Psoas muscle (tissue), 8 donors: Measurements from ENCODE around the gene BAAT. TPM values are rescaled to one million over a fixed set of nuclear protein-coding genes. Genes with fewer than 3 reads are reported as not detected.

Source experiments
- ATAC-seq, 4 donors: fragments of 200-7000 bp; cut with Tn5 transposase; one replicate each; pipeline ENCODE4 v1.9.1; 2020; ENCODE audit warnings: moderate library complexity in 3 of 4, mild to moderate bottlenecking in 2 of 4
- DNase-seq, 2 donors: peaks; one replicate each; pipeline ENCODE4 v3.0.0-alpha.2; 2020
- H3K27ac ChIP-seq: fragments of 200-600 bp; one replicate; pipeline ENCODE4 v1.8.0; 2022
- H3K27me3 ChIP-seq, 3 donors: fragments of 200-600 bp in 1 of 3; one replicate each; pipeline versions ENCODE4 v1.6.1 to v1.8.0; 2013 to 2022; ENCODE audit warnings: low read length in 2 of 3, mild to moderate bottlenecking in 2 of 3, moderate library complexity in 1 of 3; ENCODE audit not compliant: insufficient read depth in 3 of 3
- H3K36me3 ChIP-seq, 2 donors: fragments of 200-600 bp in 1 of 2; one replicate each; pipeline versions ENCODE4 v1.6.1 to v1.8.0; 2013 to 2022; ENCODE audit warnings: low read depth in 1 of 2, mild to moderate bottlenecking in 1 of 2, moderate library complexity in 1 of 2; ENCODE audit not compliant: insufficient read depth in 1 of 2
- H3K4me1 ChIP-seq: fragments of 200-600 bp; one replicate; pipeline ENCODE4 v1.8.0; 2022
- H3K4me3 ChIP-seq: fragments of 200-600 bp; one replicate; pipeline ENCODE4 v1.8.0; 2022; ENCODE audit warnings: mild to moderate bottlenecking
- H3K9me3 ChIP-seq: fragments of 200-600 bp; one replicate; pipeline ENCODE4 v1.8.0; 2022
- CTCF ChIP-seq: fragments of 200-600 bp; IDR thresholded peaks from one replicate; pipeline ENCODE4 v1.8.0; 2022; ENCODE audit warnings: antibody characterized with exemption
- WGBS, 3 donors: extraction: QIAGEN DNeasy Blood & Tissue Kit; methylation state at CpG; one replicate each; pipeline versions ENCODE4 v1.1.6 to v1.1.7; 2013; 5-methylcytosine and 5-hydroxymethylcytosine counted together
- intact Hi-C, 2 donors: fragments of 100-400 bp; cut with DNase I; formaldehyde crosslinking; loops; one replicate each; pipeline versions ENCODE4 v1.11.0 to v1.14.2; 2022
- polyA plus RNA-seq, 3 donors: library from polyadenylated mRNA; stranded (reverse); fragments of 200-250 nt; gene quantifications; one replicate each; pipeline ENCODE4 v1.2.3, GENCODE V29; 2013
- total RNA-seq, 4 donors: library from RNA; stranded (reverse); fragmentation: NEBNext Ultra II Directional in 2 of 4; extraction: Animal tissue kit (Norgen Biotek cat#: 25700) in 2 of 4; gene quantifications; one replicate each; pipeline versions ENCODE4 v1.2.1 to v1.2.4, GENCODE V29; 2021 to 2023
- donor health status: healthy with polysubstance abuse.
- donor health status: DM: no; HTN: no; CAD: no; lungs with moderate emphysema.
- donor health status: Bipolar disorder and iron deficiency.
- donor health status: healthy.
- donor health status: DM: yes; HTN: yes; CAD: no.
- donor health status: DM: no; HTN: no; CAD: no.
- donor health status: DM: no; HTN: no; CAD: no.
- donor health status: DM: yes; HTN: yes; CAD: no.

The BAAT gene
- total and polyA plus RNA-seq, 7 donors, result 0.08 to 0.71 (median 0.20) TPM

- no peak for TF ChIP-seq CTCF
- Histone ChIP-seq H3K9me3 (peaks cover 10% of the 10 kb centered on the region), H3K27ac (no peak overlapping the region), H3K4me3 (no peak overlapping the region), H3K27me3 (no peaks in the 10 kb centered on the region), H3K4me1 (peaks cover 27% of the 10 kb centered on the region), H3K36me3 (peaks cover 0 to 12% of the 10 kb centered on the region in 2 donors)
- intact Hi-C loops, result loop anchor here in 1 of 2 donors (5.0 to 10.0 kb wide), 2 partner anchors 1042 to 1290 kb away; partner anchors contain the start of gene TEX10
- no peak for ATAC-seq
- no peak for DNase-seq
- WGBS, 3 donors, result 96 to 100% (median 97%) methylated on average over 1 of the region's 1 CpG
Observed at GRCh38 chr9:101394687-101395086, 9.9 kb upstream of the BAAT start.

GRCh38 chr9:101393135-101393534 is 8.3 kb upstream of the BAAT start:
- ATAC-seq (no peak), DNase-seq (no peak)
- H3K36me3 ChIP-seq, result peaks cover 0 to 28% of the 10 kb centered on the region in 2 donors
- H3K4me1 ChIP-seq, result peaks cover 22% of the 10 kb centered on the region
- TF ChIP-seq CTCF, result no peak
- peaks cover 10% of the 10 kb centered on the region for H3K9me3 ChIP-seq
- no peak overlapping the region for H3K4me3 ChIP-seq
- intact Hi-C loops, result loop anchor here in 1 of 2 donors (10.0 kb wide), 1 partner anchor 1288 kb away; no protein-coding TSS in a partner anchor
- H3K27ac ChIP-seq, result no peak overlapping the region
- 99% methylated on average over 3 of the region's 3 CpGs for WGBS, 3 donors
- H3K27me3 ChIP-seq, result no peaks in the 10 kb centered on the region

- WGBS, 3 donors, result 84 to 92% (median 85%) methylated on average over 2 of the region's 2 CpGs
- Histone ChIP-seq H3K36me3 (peaks cover 0 to 30% of the 10 kb centered on the region in 2 donors), H3K4me1 (peaks cover 6% of the 10 kb centered on the region), H3K27me3 (no peaks in the 10 kb centered on the region), H3K27ac (no peak overlapping the region), H3K4me3 (no peak overlapping the region), H3K9me3 (peaks cover 11% of the 10 kb centered on the region)
- ATAC-seq, result no peak
- TF ChIP-seq CTCF, result no peak
- DNase-seq, result no peak
- intact Hi-C loops, result no loop called here
Observed at GRCh38 chr9:101388507-101388993, 3.7 kb upstream of the BAAT start.

GRCh38 chr9:101387871-101388506 is 3.2 kb upstream of the BAAT start:
- no peak for DNase-seq
- Histone ChIP-seq H3K9me3 (peaks cover 6% of the 10 kb centered on the region), H3K36me3 (peaks cover 0 to 30% of the 10 kb centered on the region in 2 donors), H3K4me3 (no peak overlapping the region), H3K4me1 (peaks cover 6% of the 10 kb centered on the region), H3K27ac (no peak overlapping the region), H3K27me3 (no peaks in the 10 kb centered on the region)
- peak; percentile 48 for TF ChIP-seq CTCF
- intact Hi-C loops, result no loop called here
- WGBS, 3 donors, result 57 to 58% (median 57%) methylated on average over 6 of the region's 6 CpGs
- no peak for ATAC-seq

- peaks cover 0 to 5% of the 10 kb centered on the region in 2 donors for H3K36me3 ChIP-seq
- intact Hi-C loops, result no loop called here
- no peak overlapping the region for H3K27ac ChIP-seq
- H3K9me3 ChIP-seq, result peaks cover 5% of the 10 kb centered on the region
- H3K4me3 ChIP-seq, result no peak overlapping the region
- H3K4me1 ChIP-seq, result no peaks in the 10 kb centered on the region
- ATAC-seq, result no peak
- H3K27me3 ChIP-seq, result no peaks in the 10 kb centered on the region
- TF ChIP-seq CTCF, result no peak
- DNase-seq, result no peak
- WGBS, 3 donors, result 90 to 94% (median 93%) methylated on average over 2 of the region's 2 CpGs
Observed at GRCh38 chr9:101383361-101383760, 1.4 kb downstream of the BAAT start.
